ENCODE measurements around the gene OR5J2. TPM values are rescaled to one million over a fixed set of nuclear protein-coding genes. Genes with fewer than 3 reads are reported as not detected.

OR5J2 gene
- not detected in 2 replicates for polyA plus RNA-seq (2012; rRNA removed)
- polyA plus RNA-seq (2012; cell fraction: cytosol; rRNA removed): not detected in 2 replicates
- not detected in 2 replicates for polyA plus RNA-seq (2012; cell fraction: nucleus; rRNA removed)

GRCh38 chr11:56176318-56176717 is at the start of gene OR5J2:
TSS of gene OR5J2 (plus strand) at chr11:56176618. CDS start at chr11:56176618, 0 bp downstream.
- no peaks in the 10 kb centered on the region for H3F3A ChIP-seq (replicated peaks; ENCODE audit: insufficient read depth)
- CTCF ChIA-PET: no interaction called here

More at GRCh38 chr11:56176318-56176717, at the start of gene OR5J2:
- Histone ChIP-seq H3K4me3 (ENCODE audit: low read depth in 2 of 2, low read length in 1 of 2) (no peak within 1 kb of the TSS), H4K20me1 (ENCODE audit: insufficient read depth) (no peaks in the 10 kb centered on the region), H3K79me2 (ENCODE audit: insufficient read depth) (no peaks in the 10 kb centered on the region), H3K9ac (no peak within 1 kb of the TSS), H3K27ac (ENCODE audit: low read depth in 2 of 2, low read length in 1 of 2) (no peak within 1 kb of the TSS), H3K9me2 (no peaks in the 10 kb centered on the region), H3K36me3 (replicated peaks in 1 of 2; ENCODE audit: control insufficient read depth in 1 of 2, insufficient read depth in 2 of 2, low read length in 1 of 2) (no peaks in the 10 kb centered on the region), H3K4me2 (no peak within 1 kb of the TSS), H2AFZ (ENCODE audit: low read depth) (no peak within 1 kb of the TSS), H3K4me1 (ENCODE audit: control insufficient read depth in 1 of 2, insufficient read depth in 2 of 2, low read depth in 1 of 2, low read length in 1 of 2) (no peaks in the 10 kb centered on the region), H3K27me3 (ENCODE audit: insufficient read depth) (no peaks in the 10 kb centered on the region), H3K9me3 (0 out of 2 replicates have a peak, but pooled peaks cover 3% of the 10 kb centered on the region)
- 0% methylated on average over 1 of the region's 1 CpG for WGBS (ENCODE audit: low lambda C conversion rate)
- POLR2A ChIA-PET: no interaction called here
- no peak for DNase-seq
- TF ChIP-seq ELF1 (IDR thresholded peaks at IDR 0.05) (no peak), NRF1 (IDR thresholded peaks at IDR 0.05; ENCODE audit: low read depth, low read length) (no peak), RXRA (IDR thresholded peaks at IDR 0.05; ENCODE audit: borderline replicate concordance, low read depth) (no peak), EP300 (IDR thresholded peaks at IDR 0.05; ENCODE audit: borderline replicate concordance in 1 of 2, low read depth in 1 of 2, low read length in 1 of 2) (no peak), YY1 (IDR thresholded peaks at IDR 0.05; ENCODE audit: low read depth) (no peak), IRF3 (IDR thresholded peaks at IDR 0.05; ENCODE audit: low read depth, low read length) (no peak), FOXJ3 (CRISPR knock-in tag; IDR thresholded peaks at IDR 0.05) (no peak), RFX5 (IDR thresholded peaks at IDR 0.05; ENCODE audit: low read length) (no peak), PBX3 (IDR thresholded peaks at IDR 0.05) (no peak), MAX (IDR thresholded peaks at IDR 0.05; ENCODE audit: low read depth) (no peak), TAF1 (IDR thresholded peaks at IDR 0.05; ENCODE audit: borderline replicate concordance, low read depth, low read length) (no peak), TEAD4 (IDR thresholded peaks at IDR 0.05; ENCODE audit: borderline replicate concordance, insufficient read depth) (no peak), USF1 (IDR thresholded peaks at IDR 0.05; ENCODE audit: borderline replicate concordance, low read depth) (no peak), ZBTB33 (IDR thresholded peaks at IDR 0.05; ENCODE audit: borderline replicate concordance, low read depth) (no peak), FOXM1 (IDR thresholded peaks at IDR 0.05; ENCODE audit: low read depth) (no peak), JUND (IDR thresholded peaks at IDR 0.05) (no peak), GATA2 (CRISPR knock-in tag; IDR thresholded peaks at IDR 0.05) (no peak), TCF12 (IDR thresholded peaks at IDR 0.05) (no peak)

All from SK-N-SH (cell line).